Measurements from ENCODE around the gene SCART1. TPM values are rescaled to one million over a fixed set of nuclear protein-coding genes. Genes with fewer than 3 reads are reported as not detected.

The SCART1 gene
- total and polyA plus RNA-seq, 12 donors = 0.15 to 1.5 (median 0.58) TPM

DNA sequence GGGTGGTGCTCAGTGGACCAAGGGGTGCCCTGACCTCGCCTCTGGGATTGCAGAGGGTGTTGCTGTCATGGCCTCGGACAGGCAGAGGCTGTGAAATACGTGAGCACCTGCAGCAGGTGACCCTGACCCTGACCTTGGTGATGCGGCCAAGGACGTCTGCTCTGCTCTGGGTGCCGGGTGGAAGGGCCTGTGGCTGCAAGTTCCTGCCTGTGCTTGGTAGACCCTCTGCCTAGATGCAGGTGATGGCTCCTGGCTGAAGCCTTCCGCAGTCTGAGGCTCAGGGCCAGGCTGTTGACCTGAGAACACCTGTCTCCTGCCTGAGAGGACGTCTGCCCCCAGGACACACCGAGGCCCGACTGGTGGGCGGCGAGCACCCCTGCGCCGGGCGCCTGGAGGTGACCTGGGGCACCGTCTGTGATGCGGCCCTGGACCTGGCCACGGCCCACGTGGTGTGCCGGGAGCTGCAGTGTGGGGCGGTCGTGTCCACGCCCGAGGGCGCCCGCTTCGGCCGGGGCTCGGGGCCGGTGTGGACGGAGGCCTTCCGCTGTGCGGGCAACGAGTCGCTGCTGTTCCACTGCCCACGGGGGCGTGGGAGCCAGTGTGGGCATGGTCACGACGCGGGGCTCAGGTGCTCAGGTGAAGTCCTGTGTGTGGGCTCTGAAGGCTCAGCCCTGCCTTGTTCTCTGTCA lies 4.4 kb downstream of the SCART1 start:
- intact Hi-C loops (cut with DNase I) = no loop called here
- H3K4me1 ChIP-seq = no peaks in the 10 kb centered on the region
- 92 to 94% methylated on average over 40 of the region's 40 CpGs for WGBS, 2 donors
- H3K27me3 ChIP-seq = peaks cover 0 to 3% (median 0%) of the 10 kb centered on the region in 7 donors
- H3K9me3 ChIP-seq = no peaks in the 10 kb centered on the region
- ATAC-seq = no peak
- no peak for DNase-seq
- no peak for TF ChIP-seq CTCF (IDR thresholded peaks at IDR 0.05)
- H3K4me3 ChIP-seq = no peak overlapping the region
- no peak overlapping the region for H3K27ac ChIP-seq
- no peaks in the 10 kb centered on the region for H3K36me3 ChIP-seq

- Histone ChIP-seq H3K4me1 (no peaks in the 10 kb centered on the region), H3K27me3 (peaks cover 0 to 3% (median 0%) of the 10 kb centered on the region in 7 donors), H3K27ac (no peak overlapping the region), H3K4me3 (no peak overlapping the region), H3K9me3 (no peaks in the 10 kb centered on the region), H3K36me3 (no peaks in the 10 kb centered on the region)
- peak in 1 of 8 donors; percentile 9 for ATAC-seq
- TF ChIP-seq CTCF (IDR thresholded peaks at IDR 0.05) = no peak
- intact Hi-C loops (cut with DNase I) = no loop called here
- WGBS, 2 donors = 87 to 88% methylated on average over 21 of the region's 21 CpGs
- no peak for DNase-seq
Observed at GRCh38 chr10:133458710-133459453, 5.1 kb downstream of the SCART1 start.

DNA sequence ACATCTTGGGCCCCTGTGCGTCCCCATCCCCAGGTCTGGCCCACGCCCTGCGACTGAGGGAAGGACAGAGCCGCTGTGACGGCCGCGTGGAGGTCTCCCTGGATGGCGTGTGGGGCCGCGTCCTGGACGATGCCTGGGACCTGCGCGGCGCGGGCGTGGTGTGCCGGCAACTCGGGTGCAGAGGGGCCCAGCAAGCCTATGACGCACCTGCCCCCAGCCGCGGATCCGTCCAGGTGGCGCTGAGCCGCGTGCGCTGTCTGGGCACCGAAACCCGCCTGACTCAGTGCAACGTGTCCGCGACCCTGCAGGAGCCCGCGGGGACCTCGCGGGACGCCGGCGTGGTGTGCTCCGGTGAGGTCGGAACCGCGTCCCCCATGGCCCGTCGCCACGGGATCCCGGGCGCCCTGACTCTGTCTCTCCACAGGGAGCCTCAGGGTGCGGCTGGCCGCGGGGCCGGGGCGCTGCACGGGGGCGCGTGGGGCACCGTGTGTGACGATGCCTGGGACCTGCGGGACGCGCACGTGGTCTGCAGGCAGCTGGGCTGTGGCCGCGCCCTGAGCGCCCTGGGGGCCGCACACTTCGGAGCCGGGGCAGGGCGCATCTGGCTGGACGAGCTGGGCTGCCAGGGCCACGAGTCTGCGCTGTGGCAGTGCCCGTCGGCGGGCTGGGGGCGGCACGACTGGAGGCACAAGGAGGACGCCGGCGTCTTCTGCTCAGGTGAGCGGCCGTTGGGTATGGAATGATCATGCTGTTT lies 5.9 kb downstream of the SCART1 start:
- 53 to 60% methylated on average over 78 to 81 of the region's 81 CpGs for WGBS, 2 donors
- no peak for DNase-seq

More for the DNA sequence above, 5.9 kb downstream of the SCART1 start:
- Histone ChIP-seq H3K36me3 (no peaks in the 10 kb centered on the region), H3K27me3 (peaks cover 0 to 8% (median 0%) of the 10 kb centered on the region in 7 donors), H3K27ac (no peak overlapping the region), H3K4me1 (no peaks in the 10 kb centered on the region), H3K4me3 (no peak overlapping the region), H3K9me3 (no peaks in the 10 kb centered on the region)
- no peak for ATAC-seq
- no peak for TF ChIP-seq CTCF (IDR thresholded peaks at IDR 0.05)
- intact Hi-C loops (cut with DNase I) = no loop called here
